GM18520 (cell line): ENCODE results near the gene CTNND2.

ENCODE experiments used
- ATAC-seq: cut with Tn5 transposase; IDR thresholded peaks from one replicate; pipeline ENCODE4 v1.9.1; 2021; ENCODE audit not compliant: unreplicated experiment

The CTNND2 gene

DNA sequence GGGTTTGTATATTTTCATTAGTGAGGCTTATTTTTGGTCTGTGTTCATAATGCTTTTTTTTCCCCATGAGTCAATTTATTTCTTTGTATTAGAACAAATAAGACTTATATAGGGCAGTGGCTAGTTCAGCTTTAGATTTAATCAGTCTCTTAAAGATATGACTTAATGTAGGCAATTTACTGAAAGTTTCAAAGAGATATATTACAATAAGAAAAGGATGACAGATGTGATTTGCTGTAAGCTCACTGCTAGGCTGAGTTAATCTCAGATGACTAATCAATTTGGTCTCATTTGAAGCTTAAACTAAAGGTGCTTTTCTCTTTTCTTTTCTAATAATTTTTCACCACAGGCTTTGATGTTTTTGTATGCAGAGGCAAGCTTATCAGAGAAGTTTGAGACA is 851.4 kb downstream of the CTNND2 start:
- ATAC-seq, result no peak

DNA sequence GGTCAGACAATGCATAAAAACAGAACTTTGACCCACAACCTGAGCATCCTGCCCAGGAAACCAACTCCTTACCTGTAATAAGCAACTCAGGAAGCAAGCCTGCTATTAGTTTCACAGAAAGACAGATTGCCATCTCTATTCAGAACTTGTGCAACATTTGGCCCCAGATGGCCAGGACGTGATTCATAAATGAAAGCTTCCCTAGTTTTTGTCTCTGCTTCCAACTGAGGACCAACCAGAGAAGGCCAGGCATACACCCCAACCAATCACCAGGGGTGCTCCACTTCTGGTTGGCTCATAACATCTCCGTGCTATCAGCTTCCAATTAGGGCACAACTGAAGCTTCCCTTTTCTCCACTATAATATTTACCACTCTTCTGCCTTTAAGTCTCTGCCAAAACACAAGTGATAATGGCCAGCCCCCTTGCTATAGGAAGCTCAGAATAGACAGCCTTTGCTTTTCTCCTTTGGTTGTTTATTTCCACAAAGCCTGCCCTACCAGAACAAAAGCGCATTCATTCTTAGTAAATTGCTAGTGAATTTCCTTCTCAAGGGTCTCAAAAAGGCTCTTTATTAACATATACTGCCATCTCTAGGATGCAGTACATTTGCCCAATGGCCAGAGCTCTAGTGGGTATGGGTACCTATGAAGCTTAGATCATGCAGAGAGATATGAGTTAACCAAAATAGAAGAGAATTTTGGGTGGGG is 853.5 kb downstream of the CTNND2 start:
- no peak for ATAC-seq

DNA sequence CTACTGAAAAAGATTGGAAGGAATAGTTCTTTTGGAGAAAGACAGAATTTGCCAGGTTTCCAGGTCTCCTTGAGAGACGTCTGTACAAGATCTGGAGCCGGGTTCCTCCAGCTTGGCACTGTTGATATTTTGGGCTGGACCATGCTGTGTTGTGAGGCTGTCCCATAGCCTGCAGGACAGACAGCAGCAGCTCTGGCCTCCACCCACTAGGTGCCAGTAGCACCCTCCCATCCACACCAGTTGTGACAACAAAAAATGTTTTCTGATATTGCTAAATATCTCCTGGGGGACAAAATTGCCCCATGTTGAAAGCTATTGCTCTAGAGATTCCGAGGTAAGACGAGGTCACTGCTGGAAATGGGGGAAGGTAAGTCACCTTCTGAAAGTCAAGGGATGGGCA is 855.5 kb downstream of the CTNND2 start:
- ATAC-seq, result no peak

DNA sequence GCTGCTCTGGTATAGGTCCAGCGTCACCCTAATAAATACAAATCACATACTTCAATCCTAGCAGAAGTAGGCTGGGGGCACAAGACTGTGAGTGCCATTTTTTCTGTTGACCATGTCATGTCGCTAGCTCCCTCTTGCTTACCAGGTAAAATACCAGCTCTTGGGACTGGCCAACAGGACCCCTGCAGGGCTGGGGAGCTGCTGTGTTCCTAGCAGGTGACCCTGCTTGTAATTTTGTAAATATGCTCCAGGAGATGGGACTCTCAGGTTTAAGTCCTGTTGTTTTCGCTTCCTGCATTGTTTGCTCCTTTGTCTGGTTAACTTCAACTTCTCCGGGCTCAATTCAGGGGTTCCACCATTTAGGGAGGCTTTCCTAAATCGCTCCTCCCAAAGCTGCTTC is 856.6 kb downstream of the CTNND2 start:
- ATAC-seq, result no peak

DNA sequence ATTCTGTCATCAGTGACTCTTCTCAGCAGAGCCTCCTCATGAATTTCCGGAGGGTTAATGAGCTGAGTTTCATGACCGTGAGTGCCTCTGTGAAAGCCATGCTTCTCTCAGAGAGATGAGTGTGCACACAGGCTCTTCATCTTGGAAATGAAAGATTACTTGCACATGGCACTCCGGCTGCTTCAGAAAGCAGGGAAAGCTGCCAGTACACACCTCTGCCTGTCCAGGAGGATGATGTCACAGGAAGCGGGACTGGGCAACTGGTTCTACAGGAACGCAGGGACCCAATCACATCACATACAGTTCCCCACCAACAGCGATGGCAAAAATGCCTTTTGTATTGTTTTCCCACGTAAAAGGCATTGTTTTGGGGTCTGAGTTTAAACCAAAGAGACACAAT is 857.2 kb downstream of the CTNND2 start:
- no peak for ATAC-seq

DNA sequence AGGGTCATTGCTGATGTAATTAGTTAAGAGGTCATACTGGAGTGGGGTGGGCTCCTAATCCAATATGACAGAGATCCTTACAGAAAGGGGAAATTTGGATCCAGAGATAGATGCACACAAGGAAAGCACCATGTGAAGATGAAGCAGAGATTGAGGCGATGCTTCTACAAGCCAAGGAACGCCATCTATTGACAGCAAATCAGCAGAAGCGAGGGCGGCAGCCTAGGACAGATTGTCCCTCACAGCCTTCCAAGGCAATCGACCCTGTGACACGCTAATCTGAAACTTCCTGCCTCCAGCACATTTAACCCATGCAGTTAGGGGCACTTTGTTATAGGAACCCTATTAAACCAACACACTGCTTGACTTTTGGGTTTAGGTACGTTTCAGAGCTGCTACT is 858.1 kb downstream of the CTNND2 start:
- ATAC-seq, result no peak

DNA sequence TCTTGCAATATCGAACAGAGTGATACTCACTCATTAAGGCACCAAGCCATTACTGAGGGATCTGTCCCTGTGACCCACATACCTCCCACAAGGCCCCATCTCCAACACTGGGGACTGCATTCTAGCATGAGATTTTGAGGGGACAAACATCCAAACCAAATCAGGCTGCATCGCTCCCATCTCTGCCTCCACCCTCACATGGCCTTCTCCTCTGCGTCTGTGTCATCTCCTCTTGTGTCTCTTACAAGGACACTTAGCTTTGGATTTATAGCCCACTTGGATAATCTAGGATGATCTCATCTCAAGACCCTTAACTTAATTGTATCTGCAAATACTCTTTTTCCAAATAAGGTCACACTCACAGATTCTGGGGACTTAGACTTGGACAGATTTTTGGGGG is 858.8 kb downstream of the CTNND2 start:
- no peak for ATAC-seq

DNA sequence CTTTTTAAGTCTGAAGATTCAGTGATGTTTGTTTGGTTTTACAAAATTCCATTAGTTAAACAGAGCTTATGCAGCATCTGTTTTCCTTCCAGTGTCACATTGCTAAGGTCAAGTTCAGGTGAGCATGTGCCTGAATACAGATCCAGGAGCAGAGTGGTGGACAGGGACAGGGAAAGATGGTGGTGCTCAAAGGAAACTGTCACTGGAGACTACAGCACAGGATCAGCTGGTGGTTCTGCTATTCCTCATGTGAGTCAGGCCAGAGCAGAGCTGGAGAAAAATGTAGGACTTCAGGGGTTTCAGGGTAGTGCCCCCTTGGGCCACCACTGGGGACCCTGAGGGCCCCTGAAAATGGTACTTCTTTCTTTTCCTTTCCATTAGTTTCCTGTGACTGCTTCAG is 859.7 kb downstream of the CTNND2 start:
- ATAC-seq, result no peak

DNA sequence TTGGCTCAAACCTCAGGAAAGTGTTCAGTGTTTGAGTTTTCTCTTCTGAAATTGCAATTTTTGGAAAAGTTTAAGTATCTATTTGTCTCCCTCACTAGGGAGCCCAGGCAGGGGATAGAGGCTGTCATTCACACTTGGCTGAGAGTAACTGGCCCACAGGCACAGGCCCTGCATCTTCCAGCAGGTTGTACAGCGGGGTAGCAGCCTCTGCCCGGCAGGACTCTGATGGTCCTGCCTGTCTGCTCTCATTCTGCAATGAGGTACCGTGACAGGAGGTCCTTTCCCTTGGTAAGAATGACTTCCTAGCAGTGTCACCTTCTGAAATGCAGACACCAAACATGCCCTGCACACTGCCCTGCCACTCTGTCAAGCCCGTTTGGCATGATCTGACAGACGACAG is 860.4 kb downstream of the CTNND2 start:
- ATAC-seq, result no peak

DNA sequence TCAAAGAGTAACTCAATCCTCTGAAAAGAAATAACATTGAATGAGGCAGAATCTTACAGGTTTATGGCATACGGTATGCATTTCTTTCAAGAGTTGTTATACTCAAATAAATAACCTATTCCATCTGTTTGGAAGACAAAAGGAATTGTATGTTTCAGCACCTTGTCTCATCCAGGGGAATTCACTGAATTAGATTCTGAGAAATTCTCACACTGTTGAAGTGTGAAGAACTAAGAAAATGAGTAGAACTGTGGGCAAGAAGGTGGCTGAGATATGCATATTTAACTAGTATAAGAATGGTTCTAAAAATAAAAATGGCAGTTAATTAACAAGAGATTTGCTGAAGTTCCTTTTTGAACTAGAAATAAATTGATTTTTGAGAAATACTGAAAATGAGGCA is 863.9 kb downstream of the CTNND2 start:
- ATAC-seq, result peak; percentile 42

DNA sequence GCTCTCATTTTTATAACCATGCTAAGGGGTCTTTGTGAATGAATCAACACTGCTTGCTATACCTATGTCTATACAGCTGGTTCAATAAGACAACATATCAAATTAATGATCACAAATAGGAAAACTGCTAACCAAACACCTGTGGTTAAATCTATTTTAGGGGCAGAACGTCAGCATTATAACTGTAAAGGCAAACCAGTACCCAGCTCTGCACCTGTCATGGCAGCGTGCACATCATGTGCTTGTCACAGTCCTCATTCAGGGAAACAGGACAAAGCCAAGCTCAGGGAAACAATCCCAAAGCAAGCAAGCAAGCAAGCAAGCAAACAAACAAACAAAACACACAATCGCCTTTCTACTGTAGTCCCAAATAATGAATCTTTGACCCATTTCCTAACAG is 865.5 kb downstream of the CTNND2 start:
- no peak for ATAC-seq

DNA sequence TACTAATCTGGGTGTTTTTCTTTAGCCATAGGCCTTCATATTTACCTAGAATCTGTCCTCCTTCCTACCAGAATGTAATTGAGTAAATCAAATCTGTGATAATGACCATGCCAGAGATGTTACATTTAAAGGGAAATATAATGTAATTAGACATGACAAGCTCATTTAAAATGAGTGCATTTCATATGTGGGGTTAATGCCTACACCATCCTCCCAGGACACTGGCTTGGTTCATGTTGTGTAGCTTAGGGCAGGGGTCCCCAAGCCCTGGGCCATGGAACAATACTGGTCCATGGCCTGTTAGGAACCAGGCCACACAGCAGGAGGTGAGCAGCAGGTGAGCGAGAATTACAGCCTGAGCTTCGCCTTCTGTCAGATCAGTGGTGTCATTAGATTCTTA is 866.3 kb downstream of the CTNND2 start:
- ATAC-seq, result no peak

DNA sequence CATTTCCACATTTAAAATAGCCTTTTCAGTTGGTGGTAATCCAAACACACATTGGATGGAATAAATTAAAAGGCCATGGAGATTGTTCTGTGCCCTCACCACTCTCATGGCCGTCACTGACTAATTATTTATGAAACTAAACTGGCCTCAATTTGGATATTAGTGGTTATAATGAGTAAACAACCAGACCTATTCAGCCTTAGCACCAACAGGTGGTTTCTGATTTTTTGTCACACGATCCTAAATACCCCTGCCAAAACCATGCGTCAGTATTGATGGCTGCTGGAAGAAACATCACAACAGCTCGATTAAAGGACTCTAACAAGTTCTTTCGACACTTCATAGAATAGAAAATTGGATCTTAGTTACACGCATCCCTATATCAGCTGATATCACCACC is 867.2 kb downstream of the CTNND2 start:
- ATAC-seq, result peak; percentile 63

DNA sequence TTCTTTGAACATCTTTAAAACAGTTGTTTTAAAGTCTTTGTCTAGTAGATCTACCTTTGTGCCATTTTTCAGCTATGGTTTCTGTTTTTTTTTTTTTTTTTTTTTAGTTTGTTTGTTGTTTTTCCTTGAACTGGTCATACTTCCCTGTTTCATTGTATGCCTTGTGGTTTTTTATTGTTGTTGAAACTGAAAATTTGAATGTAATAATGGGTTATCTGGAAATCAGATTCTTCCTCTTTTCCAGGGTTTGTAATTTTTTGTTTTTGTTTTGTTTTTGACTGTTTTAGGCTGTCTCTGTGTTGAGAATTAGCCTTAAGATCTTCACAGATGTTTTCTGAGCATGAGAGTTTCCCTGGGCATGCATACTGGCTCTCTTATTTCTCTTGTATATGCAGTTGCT is 873.6 kb downstream of the CTNND2 start:
- no peak for ATAC-seq

DNA sequence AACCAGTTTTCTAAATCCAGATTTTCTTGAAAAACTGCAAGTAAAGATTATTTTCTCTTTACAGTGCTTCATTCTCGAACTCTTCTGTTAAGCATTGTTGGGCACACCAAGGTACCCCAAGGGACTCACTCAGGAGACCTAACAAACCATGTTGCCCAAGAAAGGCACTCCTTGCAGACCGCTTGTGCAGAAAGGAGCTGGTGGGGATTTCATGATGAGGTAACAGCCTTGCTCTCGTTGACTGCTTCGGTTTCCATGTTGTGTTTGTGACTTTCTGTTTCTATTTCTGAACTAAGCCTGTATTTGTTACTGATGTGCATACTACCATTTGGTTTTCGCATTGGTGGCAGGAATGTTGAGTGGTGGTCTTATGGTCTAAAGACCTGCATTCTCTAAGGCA is 876.6 kb downstream of the CTNND2 start:
- ATAC-seq, result peak; percentile 93

DNA sequence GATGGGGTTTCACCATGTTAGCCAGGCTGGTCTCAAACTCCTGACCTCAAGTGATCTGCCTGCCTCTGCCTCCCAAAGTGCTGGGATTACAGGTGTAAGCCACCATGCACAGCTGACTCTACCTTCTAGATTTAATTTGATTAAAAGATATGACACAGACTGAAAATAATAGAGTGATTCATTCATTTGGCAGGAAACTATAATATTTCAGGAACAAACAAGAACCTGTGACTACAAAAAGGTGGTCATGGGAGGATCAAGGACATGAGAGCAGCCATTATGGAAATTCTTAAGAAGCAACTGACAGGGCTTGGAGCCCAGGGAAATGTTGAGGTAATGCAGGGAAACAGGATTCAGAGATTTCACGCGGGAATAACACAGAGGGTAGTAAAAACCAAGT is 877.7 kb downstream of the CTNND2 start:
- ATAC-seq, result no peak

DNA sequence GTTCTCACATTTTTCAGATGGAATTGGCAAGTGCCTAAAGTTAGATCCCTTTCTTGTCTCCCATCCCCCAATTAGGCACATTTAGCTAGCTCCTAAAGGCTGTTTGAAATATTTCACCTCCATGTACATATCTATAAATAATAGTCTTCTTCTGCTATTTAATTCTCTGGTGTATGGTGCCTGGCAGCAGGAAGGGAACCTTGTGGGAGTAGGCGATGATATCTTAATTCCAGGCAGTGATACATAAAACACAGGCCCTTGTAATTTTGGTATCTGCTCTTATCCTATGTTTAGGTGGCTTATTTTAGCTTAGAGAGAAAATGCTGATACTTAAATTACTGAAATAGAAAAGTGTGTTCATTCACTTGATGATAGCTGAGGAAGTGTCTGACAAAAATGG is 880.3 kb downstream of the CTNND2 start:
- ATAC-seq, result no peak

DNA sequence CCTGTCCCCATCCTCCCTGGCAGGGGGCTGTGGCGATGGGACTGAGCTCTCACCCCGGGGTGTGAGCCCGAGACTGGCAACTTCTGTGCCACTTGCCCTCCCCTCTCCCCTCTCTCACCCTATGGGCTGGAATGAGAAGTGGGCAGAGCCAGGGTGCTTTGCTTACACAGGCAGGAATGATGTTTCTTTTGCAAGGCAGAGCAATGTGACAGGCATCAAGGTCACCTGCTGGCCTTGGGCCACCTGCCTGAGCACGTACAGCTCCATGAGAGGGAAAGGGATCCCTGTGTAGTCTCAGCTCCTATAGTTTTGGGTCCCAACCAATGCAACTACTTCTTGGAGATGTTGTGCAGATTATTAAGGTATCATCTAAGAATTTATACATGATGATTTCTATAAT is 890.5 kb downstream of the CTNND2 start:
- ATAC-seq, result no peak

DNA sequence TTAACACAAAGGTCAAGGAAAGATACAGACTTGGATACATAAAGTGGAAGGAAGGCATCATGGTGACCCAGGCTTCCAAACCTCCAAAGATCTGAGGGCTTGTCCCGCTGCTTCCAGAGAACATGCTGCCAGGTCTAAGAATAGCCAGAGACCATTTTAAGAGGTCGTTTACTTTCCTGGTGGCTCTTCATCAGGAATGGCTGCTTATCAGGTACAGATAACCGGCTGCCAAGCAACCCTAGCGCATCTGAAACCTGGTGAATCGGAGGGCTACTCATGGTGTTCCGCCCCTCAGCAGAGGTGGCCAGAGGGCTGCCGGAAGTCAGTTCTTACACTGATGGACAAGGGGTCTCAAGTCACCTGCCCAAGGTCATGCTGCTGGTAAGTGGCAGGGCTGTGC is 892.0 kb downstream of the CTNND2 start:
- ATAC-seq, result no peak

DNA sequence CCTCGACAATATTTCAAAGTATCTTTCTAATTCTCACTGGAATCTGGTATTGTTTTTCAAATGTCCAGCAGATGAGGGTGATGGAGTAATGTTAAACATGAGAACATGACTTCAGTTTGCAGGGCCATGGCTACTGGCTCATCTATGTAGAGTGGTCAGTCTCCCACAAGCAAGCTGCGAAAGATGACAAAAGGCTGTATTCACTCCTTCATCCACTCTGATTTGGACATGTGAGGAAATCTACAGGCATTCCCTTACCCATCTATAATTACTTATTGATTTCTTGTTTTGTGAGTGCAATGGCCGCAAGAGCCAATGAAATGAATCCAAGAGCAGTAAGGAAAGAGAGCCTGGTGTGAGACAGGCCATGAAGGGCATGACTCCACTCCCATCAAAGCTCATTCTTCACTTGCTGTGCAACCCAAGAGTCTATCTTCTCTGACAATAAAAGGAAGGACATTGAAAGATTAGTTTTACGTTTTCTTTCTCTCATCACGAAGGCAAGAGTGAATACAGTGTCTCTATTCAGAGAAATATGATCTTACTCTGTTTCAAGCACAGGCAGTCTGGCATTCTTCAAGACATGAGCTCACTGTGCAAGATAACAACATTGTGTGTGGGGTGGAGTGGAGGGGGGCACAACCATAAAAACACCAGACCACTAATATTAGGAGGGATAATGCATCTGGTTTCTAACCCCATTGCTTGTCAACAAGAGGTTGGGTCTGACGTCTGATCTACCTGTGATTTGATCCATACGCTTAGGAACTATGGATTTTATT is 893.6 kb downstream of the CTNND2 start:
- no peak for ATAC-seq

DNA sequence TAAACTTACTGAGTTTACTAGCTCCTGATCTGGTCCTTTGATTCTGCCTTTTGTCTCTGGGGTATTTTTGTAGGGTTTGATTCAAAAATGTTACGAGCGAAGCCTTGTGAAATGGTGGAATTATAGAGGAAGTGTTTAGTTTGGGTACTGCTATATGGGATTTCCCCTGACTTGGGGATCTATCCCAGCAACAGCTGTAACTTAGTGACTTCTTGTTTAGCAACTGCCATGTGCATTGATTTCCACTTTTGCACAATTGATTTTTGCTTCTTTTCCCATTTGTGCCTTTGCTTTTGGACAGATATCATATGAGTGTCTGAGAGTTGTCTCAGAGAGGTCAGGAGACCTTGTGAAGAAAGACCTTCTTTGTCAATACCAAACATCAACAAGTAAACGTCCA is 894.7 kb downstream of the CTNND2 start:
- ATAC-seq, result no peak

DNA sequence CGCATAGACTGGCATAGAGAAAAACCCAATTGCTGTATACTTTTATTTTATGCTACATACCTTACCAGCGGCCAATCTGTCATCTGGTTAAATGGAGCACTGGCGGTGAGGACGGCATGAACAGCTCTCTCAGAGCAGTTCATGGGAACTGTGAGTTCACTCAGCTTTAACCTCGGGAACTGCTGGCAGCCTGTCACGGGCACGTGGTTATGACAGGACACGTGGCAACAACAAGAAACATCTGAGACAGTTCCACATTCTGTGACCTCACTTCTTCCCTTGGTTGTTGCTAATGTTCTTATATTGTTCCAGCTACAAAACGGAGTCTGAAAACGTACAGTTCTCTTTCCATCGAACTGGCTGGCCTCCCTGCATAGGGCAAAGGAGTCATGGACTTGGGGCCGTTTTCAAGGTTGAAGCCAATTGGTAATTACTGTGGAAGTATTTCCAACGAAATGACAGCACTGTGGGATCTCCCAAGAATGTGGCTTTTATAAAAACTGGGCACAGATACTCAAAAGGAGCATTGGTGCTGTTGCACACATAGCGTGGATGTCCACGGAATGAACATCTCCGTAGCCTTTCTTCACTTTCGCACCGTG is 896.9 kb downstream of the CTNND2 start:
- ATAC-seq, result no peak
